H1 (cell line): ENCODE data around the gene INPP4B. TPM values are rescaled to one million over a fixed set of nuclear protein-coding genes. Genes with fewer than 3 reads are reported as not detected.

ENCODE experiments used
- CTCF ChIA-PET: fragments of 300-600 bp; sonication (Branson Sonifier 250); formaldehyde crosslinking; loops from one replicate; lab custom pipeline; 2021; ENCODE audit not compliant: partially characterized antibody; lab: Charles Lee
- POLR2A ChIA-PET: fragments of 300-600 bp; sonication (Branson Sonifier 250); formaldehyde crosslinking; loops from one replicate; lab custom pipeline; 2021; ENCODE audit warnings: inconsistent platforms; ENCODE audit not compliant: partially characterized antibody; lab: Charles Lee
- DNase-seq, 2 experiments: peaks; one replicate each; pipeline versions ENCODE4 v3.0.0 to v3.0.0-alpha.2; 2010 to 2022; ENCODE audit warnings: low spot score in 2 of 2, low read depth in 1 of 2, mixed read lengths in 1 of 2
- FAIRE-seq: peaks from 2 replicates; lab custom pipeline; 2011; peaks lifted over from hg19 to GRCh38; lab: Jason Lieb, UNC
- H2AFZ ChIP-seq: 2 replicates; pipeline ENCODE4 v1.8.1; 2012; ENCODE audit warnings: low read length, inconsistent platforms
- H2AK5ac ChIP-seq: 2 replicates; pipeline ENCODE4 v1.6.1; 2013; ENCODE audit warnings: low read depth, low read length
- H2BK120ac ChIP-seq: replicated peaks from 2 replicates; pipeline ENCODE3; 2013; ENCODE audit warnings: low read depth, low read length, inconsistent platforms
- H2BK12ac ChIP-seq: 2 replicates; pipeline ENCODE4 v1.6.1; 2013; ENCODE audit warnings: low read depth, low read length
- H2BK15ac ChIP-seq: 2 replicates; pipeline ENCODE4 v1.6.1; 2013; ENCODE audit warnings: low read length
- H2BK20ac ChIP-seq: 2 replicates; pipeline ENCODE4 v1.6.1; 2013; ENCODE audit warnings: low read length
- H2BK5ac ChIP-seq: 2 replicates; pipeline ENCODE4 v1.6.1; 2013; ENCODE audit warnings: low read depth, low read length
- H3K14ac ChIP-seq: 2 replicates; pipeline ENCODE4 v1.6.1; 2013; ENCODE audit warnings: inconsistent platforms; ENCODE audit not compliant: insufficient read length
- H3K18ac ChIP-seq: 2 replicates; pipeline ENCODE4 v1.6.1; 2013; ENCODE audit warnings: low read length; ENCODE audit errors: extremely low read depth
- H3K23ac ChIP-seq: 2 replicates; pipeline ENCODE4 v1.6.1; 2013; ENCODE audit warnings: inconsistent platforms; ENCODE audit not compliant: insufficient read length
- H3K23me2 ChIP-seq: 2 replicates; pipeline ENCODE4 v1.6.1; 2013; ENCODE audit warnings: low read depth, low read length
- H3K27ac ChIP-seq: 2 replicates; pipeline ENCODE4 v1.6.1; 2011; ENCODE audit warnings: low read depth, low read length, inconsistent platforms
- H3K27me3 ChIP-seq, 4 experiments: replicated peaks in 1 of 4; 1 replicate in 1 of 4; 2 replicates in 3 of 4; pipeline versions ENCODE4 v1.6.1 to v1.8.1; 2011 to 2013; ENCODE audit warnings: low read length in 3 of 4, mild to moderate bottlenecking in 3 of 4, inconsistent platforms in 2 of 4, mixed read lengths in 2 of 4, moderate library complexity in 1 of 4; ENCODE audit not compliant: control insufficient read depth in 3 of 4, insufficient read depth in 3 of 4; ENCODE audit errors: extremely low read depth in 1 of 4
- H3K36me3 ChIP-seq, 4 experiments: 2 replicates each; pipeline versions ENCODE4 v1.6.1 to v1.8.1; 2011 to 2013; ENCODE audit warnings: mild to moderate bottlenecking in 4 of 4, low read length in 3 of 4, moderate library complexity in 2 of 4, control low read depth in 1 of 4, inconsistent platforms in 1 of 4; ENCODE audit not compliant: insufficient read depth in 4 of 4, control insufficient read depth in 2 of 4
- H3K4ac ChIP-seq: replicated peaks from 2 replicates; pipeline ENCODE3; 2013; ENCODE audit warnings: low read length, low read depth, mixed read lengths, inconsistent platforms; ENCODE audit not compliant: insufficient read length
- H3K4me1 ChIP-seq, 4 experiments: replicated peaks in 1 of 4; 1 replicate in 1 of 4; 2 replicates in 3 of 4; pipeline versions ENCODE4 v1.6.1 to v1.8.1; 2011 to 2013; ENCODE audit warnings: low read length in 3 of 4, inconsistent platforms in 2 of 4, mixed read lengths in 1 of 4; ENCODE audit not compliant: insufficient read depth in 4 of 4, control insufficient read depth in 3 of 4
- H3K4me2 ChIP-seq, 2 experiments: 2 replicates each; pipeline versions ENCODE4 v1.6.1 to v1.8.1; 2011 to 2013; ENCODE audit warnings: low read depth in 2 of 2, low read length in 2 of 2, control low read depth in 1 of 2, inconsistent platforms in 1 of 2, mild to moderate bottlenecking in 1 of 2; ENCODE audit not compliant: insufficient read depth in 1 of 2
- H3K4me3 ChIP-seq, 4 experiments: fragments of 200-600, 300-600 bp in 1 of 4; sonication (generic), shearing (Covaris generic), sonication (Bioruptor Twin) in 1 of 4; 2 replicates each; pipeline versions ENCODE4 v1.5.1 to v1.8.1; 2011 to 2016; ENCODE audit warnings: low read length in 4 of 4, low read depth in 3 of 4, control low read depth in 2 of 4, inconsistent platforms in 2 of 4, mild to moderate bottlenecking in 2 of 4, mixed read lengths in 1 of 4, moderate library complexity in 1 of 4; ENCODE audit not compliant: insufficient read depth in 2 of 4; ENCODE audit errors: extremely low read depth in 1 of 4
- H3K56ac ChIP-seq: replicated peaks from 2 replicates; pipeline ENCODE3; 2013; ENCODE audit warnings: low read depth, mild to moderate bottlenecking, mixed read lengths, low read length, inconsistent platforms; ENCODE audit not compliant: insufficient read length
- H3K79me1 ChIP-seq: 2 replicates; pipeline ENCODE4 v1.6.1; 2013; ENCODE audit warnings: low read depth, low read length, control low read depth
- H3K79me2 ChIP-seq, 2 experiments: 2 replicates each; pipeline versions ENCODE4 v1.6.1 to v1.8.1; 2012 to 2013; ENCODE audit warnings: low read length in 2 of 2, mild to moderate bottlenecking in 2 of 2, inconsistent platforms in 1 of 2; ENCODE audit not compliant: insufficient read depth in 2 of 2, control insufficient read depth in 1 of 2
- H3K9ac ChIP-seq, 4 experiments: replicated peaks in 1 of 4; 1 replicate in 1 of 4; 2 replicates in 3 of 4; pipeline versions ENCODE4 v1.6.1 to v1.8.1; 2011 to 2013; ENCODE audit warnings: low read depth in 3 of 4, low read length in 3 of 4, control low read depth in 2 of 4, mild to moderate bottlenecking in 2 of 4, moderate library complexity in 2 of 4, inconsistent platforms in 1 of 4; ENCODE audit errors: extremely low read depth in 1 of 4
- H3K9me3 ChIP-seq, 2 experiments: 2 replicates each; pipeline versions ENCODE4 v1.6.1 to v1.8.1; 2012 to 2013; ENCODE audit warnings: mild to moderate bottlenecking in 2 of 2, moderate library complexity in 2 of 2, control low read depth in 1 of 2, inconsistent platforms in 1 of 2, low read depth in 1 of 2, low read length in 1 of 2, mixed read lengths in 1 of 2; ENCODE audit not compliant: insufficient read depth in 2 of 2
- H4K20me1 ChIP-seq, 2 experiments: replicated peaks in 1 of 2; 2 replicates each; pipeline versions ENCODE3 to v1.8.1; 2011 to 2013; ENCODE audit warnings: inconsistent platforms in 2 of 2, low read length in 2 of 2, mild to moderate bottlenecking in 1 of 2; ENCODE audit not compliant: insufficient read depth in 2 of 2, control insufficient read depth in 1 of 2
- H4K5ac ChIP-seq: 2 replicates; pipeline ENCODE4 v1.6.1; 2013; ENCODE audit warnings: low read length, low read depth, mixed read lengths, inconsistent platforms; ENCODE audit not compliant: insufficient read length
- H4K8ac ChIP-seq: 2 replicates; pipeline ENCODE4 v1.8.0; 2013; ENCODE audit warnings: mild to moderate bottlenecking, moderate library complexity, low read length, inconsistent platforms; ENCODE audit not compliant: insufficient read depth; ENCODE audit errors: extremely low read depth
- H4K91ac ChIP-seq: replicated peaks from 2 replicates; pipeline ENCODE3; 2013; ENCODE audit warnings: low read length, mixed read lengths, inconsistent platforms; ENCODE audit not compliant: insufficient read length
- BRCA1 ChIP-seq: IDR thresholded peaks from 2 replicates; pipeline ENCODE4 v1.6.1; 2012; ENCODE audit warnings: low read depth, low read length, improper control_type of control experiment
- CEBPB ChIP-seq: IDR thresholded peaks from 2 replicates; pipeline ENCODE4 v1.6.1; 2012; ENCODE audit warnings: low read depth, low read length
- CREB1 ChIP-seq: IDR thresholded peaks from 2 replicates; pipeline ENCODE4 v1.6.1; 2012; ENCODE audit warnings: inconsistent platforms
- EP300 ChIP-seq, 2 experiments: IDR thresholded peaks; 1 replicate in 1 of 2; 2 replicates in 1 of 2; pipeline ENCODE4 v1.6.1; 2011 to 2012; ENCODE audit warnings: low read depth in 2 of 2, low read length in 2 of 2, mild to moderate bottlenecking in 2 of 2, borderline replicate concordance in 1 of 2, inconsistent platforms in 1 of 2, moderate library complexity in 1 of 2
- EZH2 ChIP-seq: fragments of 200-600 bp; sonication (generic); IDR thresholded peaks from 2 replicates; pipeline ENCODE4 v1.7.1; 2012; ENCODE audit warnings: low read depth, mild to moderate bottlenecking, moderate library complexity, low read length, inconsistent platforms; ENCODE audit not compliant: severe bottlenecking
- HDAC2 ChIP-seq, 2 experiments: fragments of 300-600 bp in 1 of 2; sonication (generic) in 1 of 2; IDR thresholded peaks; 2 replicates each; pipeline ENCODE4 v1.6.1; 2011 to 2012; ENCODE audit warnings: low read depth in 2 of 2, low read length in 2 of 2, mild to moderate bottlenecking in 2 of 2, moderate library complexity in 2 of 2, borderline replicate concordance in 1 of 2, inconsistent platforms in 1 of 2
- HDAC6 ChIP-seq: IDR thresholded peaks from one replicate; pipeline ENCODE4 v1.7.1; 2012; ENCODE audit warnings: low read depth, mild to moderate bottlenecking, inconsistent platforms, low read length, moderate library complexity
- JUN ChIP-seq: IDR thresholded peaks from 2 replicates; pipeline ENCODE4 v1.6.1; 2011; ENCODE audit warnings: low read depth, mild to moderate bottlenecking, improper control_type of control experiment, low read length
- KDM1A ChIP-seq: fragments of 200-600, 300-600 bp; sonication (generic); IDR thresholded peaks from 2 replicates; pipeline ENCODE4 v1.7.1; 2016; ENCODE audit warnings: mild to moderate bottlenecking, low read length, borderline replicate concordance
- NRF1 ChIP-seq: IDR thresholded peaks from 2 replicates; pipeline ENCODE4 v1.6.1; 2011; ENCODE audit warnings: mild to moderate bottlenecking, low read depth, low read length, improper control_type of control experiment
- SIN3A ChIP-seq, 2 experiments: IDR thresholded peaks in 1 of 2; conservative IDR thresholded peaks in 1 of 2; 2 replicates each; pipeline ENCODE4 v1.6.1; 2011 to 2012; ENCODE audit warnings: low read length in 2 of 2, improper control_type of control experiment in 1 of 2, low read depth in 1 of 2, mild to moderate bottlenecking in 1 of 2
- SIRT6 ChIP-seq: IDR thresholded peaks from one replicate; pipeline ENCODE4 v1.7.1; 2012; ENCODE audit warnings: low read length, inconsistent platforms
- SIX5 ChIP-seq: IDR thresholded peaks from 2 replicates; pipeline ENCODE4 v1.6.1; 2011; ENCODE audit warnings: mild to moderate bottlenecking, low read depth, low read length
- SP4 ChIP-seq: IDR thresholded peaks from 2 replicates; pipeline ENCODE4 v1.6.1; 2012; ENCODE audit warnings: low read length, inconsistent platforms
- polyA plus RNA-seq, 7 experiments: library from polyadenylated mRNA; depleted of rRNA in 3 of 7; stranded (reverse) in 5 of 7; unstranded in 2 of 7; fragments of >200 nt in 5 of 7; fragments of 200-250 nt in 2 of 7; gene quantifications; 1 replicate in 5 of 7; 2 replicates in 1 of 7; 4 replicates in 1 of 7; pipeline versions ENCODE4 v1.2.1 to v1.2.3, GENCODE V29; 2011 to 2013; ENCODE audit warnings: missing spikeins in 2 of 7, mixed read lengths in 2 of 7
- total RNA-seq: library from RNA; stranded (reverse); fragmentation: NEBNext Ultra II Directional; extraction: Animal tissue kit (Norgen Biotek cat#: 25700); gene quantifications from 2 replicates; pipeline ENCODE4 v1.2.1, GENCODE V29; 2021
- TF ChIP-seq, protein P1 (sequence below): IDR thresholded peaks from 2 replicates; pipeline ENCODE4 v1.6.1; 2012; ENCODE audit warnings: inconsistent platforms

The INPP4B gene
- total and polyA plus RNA-seq, 2 of the 8 experiments (the other 6 are each of a cell fraction or from before 2014, with no cell fraction given), result 0.11 to 0.54 TPM

DNA sequence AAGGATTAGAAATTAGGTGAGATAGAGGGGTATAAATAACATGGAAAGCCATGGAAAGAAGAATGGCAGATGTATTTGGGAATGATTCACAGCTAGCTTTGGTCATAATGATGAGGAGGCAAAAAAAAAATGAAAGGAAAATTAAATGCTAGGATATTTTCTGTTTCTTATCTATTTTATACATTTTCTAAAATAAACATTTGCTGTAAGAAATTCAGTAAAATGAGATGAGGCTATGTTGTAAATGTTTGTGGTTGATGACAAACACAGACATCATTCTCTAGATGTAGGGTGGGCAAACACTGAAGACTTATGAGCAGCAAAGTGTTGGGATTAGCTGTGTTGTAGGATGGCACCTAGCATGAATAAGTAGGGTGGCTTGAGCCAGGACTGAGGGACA lies 802.6 kb downstream of the INPP4B start:
- Histone ChIP-seq H2BK5ac (no peak overlapping the region), H3K23ac (no peak overlapping the region), H2BK20ac (0 out of 2 replicates have a peak overlapping the region, but pooled peaks have one; percentile 67), H3K4ac (no peak overlapping the region), H2BK12ac (no peak overlapping the region), H3K27ac (no peak overlapping the region), H2AFZ (no peak overlapping the region), H3K18ac (no peak overlapping the region), H2BK15ac (no peak overlapping the region), H3K27me3 (no peaks in the 10 kb centered on the region), H3K23me2 (no peaks in the 10 kb centered on the region), H4K5ac (no peak overlapping the region), H4K8ac (no peak overlapping the region), H2BK120ac (no peak overlapping the region), H3K4me1 (peaks cover 0 to 10% (median 2%) of the 10 kb centered on the region in 4 experiments; a peak in 4 of 7 replicates), H3K9me3 (no peaks in the 10 kb centered on the region), H3K36me3 (no peaks in the 10 kb centered on the region), H3K14ac (no peak overlapping the region), H3K4me3 (no peak overlapping the region), H3K56ac (no peak overlapping the region), H3K79me1 (no peaks in the 10 kb centered on the region), H3K4me2 (no peak overlapping the region), H4K20me1 (no peaks in the 10 kb centered on the region), H4K91ac (no peak overlapping the region), H3K9ac (no peak overlapping the region), H2AK5ac (no peak overlapping the region), H3K79me2 (no peaks in the 10 kb centered on the region)
- DNase-seq, result no peak
- POLR2A ChIA-PET, result no interaction called here
- FAIRE-seq, result no peak
- TF ChIP-seq HDAC6 (no peak), CEBPB (no peak), SIX5 (no peak), EZH2 (no peak), HDAC2 (IDR thresholded peaks at IDR 0.05; ENCODE audit: borderline replicate concordance in 1 of 2, low read depth in 2 of 2, low read length in 2 of 2) (no peak), NRF1 (no peak), BRCA1 (no peak), KDM1A (no peak), SP4 (no peak), SIN3A (conservative IDR thresholded peaks at IDR 0.05 in 1 of 2, IDR thresholded peaks at IDR 0.05 in 1 of 2; ENCODE audit: low read depth in 1 of 2, low read length in 2 of 2) (no peak), JUN (no peak), CREB1 (no peak), EP300 (IDR thresholded peaks at IDR 0.05; ENCODE audit: borderline replicate concordance in 1 of 2, low read depth in 2 of 2, low read length in 2 of 2) (no peak), SIRT6 (no peak)
- TF ChIP-seq, protein P1, sequence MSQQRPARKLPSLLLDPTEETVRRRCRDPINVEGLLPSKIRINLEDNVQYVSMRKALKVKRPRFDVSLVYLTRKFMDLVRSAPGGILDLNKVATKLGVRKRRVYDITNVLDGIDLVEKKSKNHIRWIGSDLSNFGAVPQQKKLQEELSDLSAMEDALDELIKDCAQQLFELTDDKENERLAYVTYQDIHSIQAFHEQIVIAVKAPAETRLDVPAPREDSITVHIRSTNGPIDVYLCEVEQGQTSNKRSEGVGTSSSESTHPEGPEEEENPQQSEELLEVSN, result no peak
- CTCF ChIA-PET, result no interaction called here
